Peyer's patch (tissue), 4 donors: Measurements from ENCODE around the gene ALDH3A2. TPM values are rescaled to one million over a fixed set of nuclear protein-coding genes. Genes with fewer than 3 reads are reported as not detected.

Experiments used
- DNase-seq, 3 donors: peaks; one replicate each; pipeline ENCODE4 v3.0.0-alpha.2; 2017 to 2019
- H3K27ac ChIP-seq, 4 donors: fragments of 200-600 bp; sonication (generic); one replicate each; pipeline ENCODE4 v1.5.1; 2016 to 2019
- H3K27me3 ChIP-seq, 2 donors: fragments of 200-600 bp; sonication (generic); one replicate each; pipeline ENCODE4 v1.5.1; 2019
- H3K36me3 ChIP-seq, 3 donors: fragments of 200-600 bp; sonication (generic); one replicate each; pipeline ENCODE4 v1.5.1; 2016 to 2019
- H3K4me1 ChIP-seq, 4 donors: fragments of 200-600 bp; sonication (generic); one replicate each; pipeline ENCODE4 v1.5.1; 2016 to 2019
- H3K4me3 ChIP-seq, 4 donors: fragments of 200-600 bp; sonication (generic); 1 replicate in 3 of 4; 2 replicates in 1 of 4; pipeline ENCODE4 v1.5.1; 2016 to 2019; ENCODE audit warnings: mild to moderate bottlenecking in 1 of 4
- H3K9me3 ChIP-seq, 4 donors: fragments of 200-600 bp; sonication (generic); one replicate each; pipeline ENCODE4 v1.5.1; 2016 to 2019; ENCODE audit warnings: mild to moderate bottlenecking in 1 of 4
- CTCF ChIP-seq, 6 experiments: fragments of 450-650 bp in 4 of 6; fragments of 200-600 bp in 2 of 6; sonication (generic) in 1 of 6; IDR thresholded peaks; one replicate each; pipeline ENCODE4 v1.5.1; 2017 to 2019; ENCODE audit warnings: antibody characterized with exemption in 6 of 6, mild to moderate bottlenecking in 3 of 6, moderate library complexity in 1 of 6
- POLR2A ChIP-seq, 2 donors: fragments of 450-650 bp; IDR thresholded peaks; one replicate each; pipeline ENCODE4 v1.5.1; 2017; ENCODE audit warnings: antibody characterized with exemption in 2 of 2, mild to moderate bottlenecking in 2 of 2, moderate library complexity in 2 of 2
- total RNA-seq, 4 donors: library from RNA; depleted of rRNA; stranded (reverse); fragments of >200 nt; gene quantifications; one replicate each; pipeline ENCODE4 v1.1.0, GENCODE V29; 2016

ALDH3A2 gene
- total RNA-seq, 4 donors from 2014 or later, result 171 to 330 (median 269) TPM

GRCh38 chr17:19630661-19631060 is 17.9 kb upstream of the ALDH3A2 start:
- Histone ChIP-seq H3K27me3 (no peaks in the 10 kb centered on the region), H3K4me3 (no peak overlapping the region), H3K4me1 (no peaks in the 10 kb centered on the region), H3K27ac (no peak overlapping the region), H3K9me3 (no peaks in the 10 kb centered on the region), H3K36me3 (no peaks in the 10 kb centered on the region)
- DNase-seq, result no peak
- TF ChIP-seq CTCF (IDR thresholded peaks at IDR 0.05) (no peak), POLR2A (IDR thresholded peaks at IDR 0.05) (no peak)

- DNase-seq, result no peak
- no peaks in the 10 kb centered on the region for H3K9me3 ChIP-seq
- TF ChIP-seq POLR2A (IDR thresholded peaks at IDR 0.05), result no peak
- no peak for TF ChIP-seq CTCF (IDR thresholded peaks at IDR 0.05)
Observed at GRCh38 chr17:19631905-19632304, 16.6 kb upstream of the ALDH3A2 start.

GRCh38 chr17:19641687-19642372 is 6.7 kb upstream of the ALDH3A2 start:
- Histone ChIP-seq H3K36me3 (no peaks in the 10 kb centered on the region), H3K9me3 (no peaks in the 10 kb centered on the region), H3K27ac (no peak overlapping the region), H3K27me3 (no peaks in the 10 kb centered on the region), H3K4me1 (peaks cover 0 to 2% (median 0%) of the 10 kb centered on the region in 4 donors), H3K4me3 (no peak overlapping the region)
- TF ChIP-seq POLR2A (IDR thresholded peaks at IDR 0.05) (no peak), CTCF (IDR thresholded peaks at IDR 0.05) (no peak)
- no peak for DNase-seq

More at GRCh38 chr17:19631905-19632304, 16.6 kb upstream of the ALDH3A2 start:
- no peak overlapping the region for H3K4me3 ChIP-seq
- no peaks in the 10 kb centered on the region for H3K36me3 ChIP-seq
- no peaks in the 10 kb centered on the region for H3K27me3 ChIP-seq
- no peaks in the 10 kb centered on the region for H3K4me1 ChIP-seq
- no peak overlapping the region for H3K27ac ChIP-seq

GRCh38 chr17:19642373-19642893 is 6.1 kb upstream of the ALDH3A2 start:
- no peaks in the 10 kb centered on the region for H3K9me3 ChIP-seq
- H3K27me3 ChIP-seq, result no peaks in the 10 kb centered on the region
- H3K4me1 ChIP-seq, result peaks cover 0 to 8% (median 0%) of the 10 kb centered on the region in 4 donors
- H3K27ac ChIP-seq, result no peak overlapping the region
- DNase-seq, result no peak
- TF ChIP-seq POLR2A (IDR thresholded peaks at IDR 0.05) (no peak), CTCF (IDR thresholded peaks at IDR 0.05) (no peak)
- no peak overlapping the region for H3K4me3 ChIP-seq
- H3K36me3 ChIP-seq, result no peaks in the 10 kb centered on the region

GRCh38 chr17:19644493-19645210 is 3.9 kb upstream of the ALDH3A2 start:
- DNase-seq, result no peak
- no peaks in the 10 kb centered on the region for H3K9me3 ChIP-seq
- peaks cover 0 to 19% (median 2%) of the 10 kb centered on the region in 4 donors for H3K4me1 ChIP-seq
- no peak for TF ChIP-seq POLR2A (IDR thresholded peaks at IDR 0.05)
- no peak for TF ChIP-seq CTCF (IDR thresholded peaks at IDR 0.05)
- no peak overlapping the region for H3K4me3 ChIP-seq
- H3K36me3 ChIP-seq, result no peaks in the 10 kb centered on the region
- H3K27ac ChIP-seq, result no peak overlapping the region
- no peaks in the 10 kb centered on the region for H3K27me3 ChIP-seq
